Fibroblast of gingiva (primary cell): ENCODE results near the gene PPIF.

ENCODE experiments used
- DNase-seq: peaks from one replicate; pipeline ENCODE4 v3.0.0-alpha.2; 2011; ENCODE audit warnings: low read depth

PPIF gene

GRCh38 chr10:79375321-79376077 is 28.2 kb downstream of the PPIF start:
- DNase-seq = no peak

GRCh38 chr10:79376078-79376628 is 28.9 kb downstream of the PPIF start:
- DNase-seq = no peak

- DNase-seq = no peak
These were observed 29.7 kb downstream of the PPIF start for GRCh38 chr10:79376751-79377556.

- DNase-seq = no peak
These were observed 30.5 kb downstream of the PPIF start for GRCh38 chr10:79377557-79378382.

GRCh38 chr10:79378383-79378646 is 31.0 kb downstream of the PPIF start:
- DNase-seq = no peak

GRCh38 chr10:79378647-79379511 is 31.6 kb downstream of the PPIF start:
- DNase-seq = no peak

- DNase-seq = peak; percentile 43
These were observed 32.3 kb downstream of the PPIF start for GRCh38 chr10:79379512-79380124.

GRCh38 chr10:79380125-79380945 is 33.1 kb downstream of the PPIF start:
- peak; percentile 91 for DNase-seq

GRCh38 chr10:79380946-79381721 is 33.9 kb downstream of the PPIF start:
- DNase-seq = no peak

- peak; percentile 60 for DNase-seq
These were observed 34.5 kb downstream of the PPIF start for GRCh38 chr10:79381804-79382221.

- DNase-seq = no peak
These were observed 35.2 kb downstream of the PPIF start for GRCh38 chr10:79382491-79382941.

GRCh38 chr10:79383974-79384606 is 36.8 kb downstream of the PPIF start:
- no peak for DNase-seq

- no peak for DNase-seq
These were observed 37.6 kb downstream of the PPIF start for GRCh38 chr10:79384773-79385391.

- no peak for DNase-seq
These were observed 38.1 kb downstream of the PPIF start for GRCh38 chr10:79385392-79385795.

GRCh38 chr10:79385804-79386531 is 38.7 kb downstream of the PPIF start:
- DNase-seq = no peak

- DNase-seq = no peak
These were observed 39.6 kb downstream of the PPIF start for GRCh38 chr10:79386637-79387465.
